IPS-11a (cell line): Measurements from ENCODE around the gene LMO2.

Experiments
- H3K4me3 ChIP-seq: one replicate; pipeline ENCODE4 v1.5.1; 2013; ENCODE audit warnings: low read depth, low read length, control low read depth

LMO2 gene

DNA sequence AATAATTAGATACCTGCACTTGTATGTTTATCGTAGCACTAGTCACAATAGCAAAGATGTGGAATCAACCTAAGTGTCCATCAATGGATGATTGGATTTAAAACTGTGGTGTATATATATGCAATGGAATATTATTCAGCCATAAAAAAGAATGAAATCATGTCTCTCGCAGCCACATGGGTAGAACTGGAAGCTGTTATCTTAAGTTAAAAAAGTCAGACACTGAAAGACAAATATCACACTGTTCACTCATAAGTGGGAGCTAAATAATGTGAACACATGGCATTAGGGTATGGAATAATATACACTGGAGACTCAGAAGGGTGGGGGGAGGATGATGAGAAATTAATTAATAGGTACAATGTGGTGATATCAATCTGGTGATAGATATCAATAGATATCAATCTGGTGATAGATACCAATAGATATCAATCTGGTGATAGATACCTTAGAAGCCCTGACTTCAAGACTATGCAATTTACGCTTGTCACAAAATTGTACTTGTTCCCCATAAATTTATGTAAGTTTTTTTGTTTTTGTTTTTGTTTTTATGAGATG, 2.0 kb downstream of the LMO2 start:
- no peak overlapping the region for H3K4me3 ChIP-seq

DNA sequence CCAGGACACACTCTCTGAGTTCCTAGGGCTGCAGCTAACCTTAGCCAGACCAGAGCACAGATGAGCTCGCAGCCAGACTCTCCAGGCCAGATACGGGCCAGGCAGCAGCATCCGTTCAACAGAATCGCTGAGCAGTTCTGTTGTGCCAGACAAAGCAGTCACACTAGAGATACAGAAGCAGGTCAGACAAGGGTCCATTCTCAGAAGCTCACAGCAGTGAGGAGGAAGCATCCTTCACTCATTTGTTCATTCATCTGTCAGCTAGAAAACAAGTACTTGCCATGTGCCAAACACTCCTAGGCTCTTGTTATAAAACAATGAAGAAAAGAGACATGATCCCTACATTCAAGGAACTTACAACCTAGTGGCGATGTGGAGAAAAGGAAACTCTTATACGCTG, 2.6 kb downstream of the LMO2 start:
- no peak overlapping the region for H3K4me3 ChIP-seq

DNA sequence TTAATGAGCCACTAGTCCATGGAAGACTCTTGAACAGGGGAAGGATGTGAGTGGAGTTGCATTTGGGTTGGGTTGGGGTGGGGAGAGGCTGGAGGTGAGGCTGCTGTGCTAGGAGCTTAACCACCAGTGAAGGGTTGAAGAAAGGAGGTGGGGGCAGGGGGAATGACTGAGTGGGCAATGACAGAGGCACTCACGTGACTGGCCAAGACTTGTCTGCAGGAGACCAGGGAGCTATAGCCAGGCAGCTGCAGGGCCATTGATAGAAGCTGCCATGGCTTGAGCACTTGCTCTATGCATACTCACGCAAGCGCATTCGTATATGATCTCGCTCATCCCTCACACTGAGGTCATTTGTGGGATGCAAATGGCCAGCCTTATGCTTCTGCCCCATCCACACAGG, 4.0 kb downstream of the LMO2 start:
- no peak overlapping the region for H3K4me3 ChIP-seq

DNA sequence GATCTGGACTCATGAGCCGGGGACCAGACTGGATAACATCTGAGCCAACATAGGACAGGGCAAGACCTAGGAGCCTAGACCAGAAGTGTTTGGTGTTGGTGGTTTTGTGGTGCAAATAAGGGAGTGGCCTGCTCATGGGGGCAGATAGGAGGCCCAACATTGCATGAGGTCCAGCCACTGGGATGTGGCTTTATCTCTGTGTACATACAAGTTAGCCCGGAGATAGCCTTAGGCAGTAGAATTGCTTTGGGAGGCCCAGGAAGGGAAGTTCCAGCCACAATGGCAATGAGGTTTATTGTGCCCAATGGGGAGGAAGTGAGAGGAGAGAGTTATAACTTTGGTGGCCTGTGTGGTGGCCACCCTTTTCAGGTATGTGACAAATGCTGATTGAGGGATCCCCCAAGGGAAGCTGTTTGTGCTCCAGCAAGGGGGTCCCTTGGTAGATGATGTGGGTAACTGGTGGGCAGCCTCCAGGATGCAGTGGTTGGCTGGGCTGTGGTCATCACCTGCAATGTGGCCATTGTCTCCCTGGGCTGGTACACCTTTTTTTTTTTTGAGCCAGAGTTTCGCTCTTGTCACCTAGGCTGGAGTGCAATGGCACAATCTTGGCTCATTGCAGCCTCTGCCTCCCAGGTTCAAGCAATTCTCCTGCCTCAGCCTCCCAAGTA, 6.4 kb downstream of the LMO2 start:
- H3K4me3 ChIP-seq, result no peak overlapping the region

DNA sequence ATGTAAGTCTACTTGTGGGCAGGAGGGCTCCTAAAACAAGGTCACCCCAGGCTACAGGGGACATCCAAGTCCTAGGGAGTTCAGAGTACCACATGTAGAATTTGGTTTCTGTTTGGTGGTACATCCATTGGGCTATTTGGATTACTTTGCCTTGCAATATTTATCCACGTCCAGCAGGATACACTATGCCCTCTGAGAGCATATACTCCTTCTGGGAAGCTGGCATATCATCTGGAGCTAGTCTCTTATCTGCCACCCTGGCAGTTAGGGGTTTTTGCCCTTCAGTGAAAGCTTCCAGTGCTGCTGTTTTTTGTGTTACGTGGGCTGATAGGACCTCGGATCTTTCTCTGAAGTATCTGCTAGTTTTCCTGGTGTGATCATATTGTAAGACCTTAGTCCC, 7.3 kb downstream of the LMO2 start:
- H3K4me3 ChIP-seq, result no peak overlapping the region

DNA sequence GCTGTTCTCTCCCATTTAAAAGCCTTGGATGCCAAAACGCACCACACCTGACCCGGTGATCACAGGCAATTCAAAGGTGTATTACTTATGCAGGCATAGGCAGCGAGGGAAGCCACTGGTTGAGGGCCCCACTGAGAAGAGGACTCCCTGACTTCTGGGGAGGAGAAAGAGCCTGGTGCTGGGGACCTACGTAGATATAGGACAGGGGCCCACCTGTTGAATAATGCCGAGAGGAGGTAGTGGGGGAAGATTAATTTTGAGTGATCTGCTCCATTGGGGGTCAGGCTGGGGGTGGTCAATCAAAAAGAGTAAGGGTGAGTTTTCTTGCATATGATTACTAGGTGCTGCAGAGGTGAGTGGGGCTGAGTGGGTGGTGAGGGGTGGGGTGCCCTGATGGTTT, 7.8 kb downstream of the LMO2 start:
- H3K4me3 ChIP-seq, result no peak overlapping the region

DNA sequence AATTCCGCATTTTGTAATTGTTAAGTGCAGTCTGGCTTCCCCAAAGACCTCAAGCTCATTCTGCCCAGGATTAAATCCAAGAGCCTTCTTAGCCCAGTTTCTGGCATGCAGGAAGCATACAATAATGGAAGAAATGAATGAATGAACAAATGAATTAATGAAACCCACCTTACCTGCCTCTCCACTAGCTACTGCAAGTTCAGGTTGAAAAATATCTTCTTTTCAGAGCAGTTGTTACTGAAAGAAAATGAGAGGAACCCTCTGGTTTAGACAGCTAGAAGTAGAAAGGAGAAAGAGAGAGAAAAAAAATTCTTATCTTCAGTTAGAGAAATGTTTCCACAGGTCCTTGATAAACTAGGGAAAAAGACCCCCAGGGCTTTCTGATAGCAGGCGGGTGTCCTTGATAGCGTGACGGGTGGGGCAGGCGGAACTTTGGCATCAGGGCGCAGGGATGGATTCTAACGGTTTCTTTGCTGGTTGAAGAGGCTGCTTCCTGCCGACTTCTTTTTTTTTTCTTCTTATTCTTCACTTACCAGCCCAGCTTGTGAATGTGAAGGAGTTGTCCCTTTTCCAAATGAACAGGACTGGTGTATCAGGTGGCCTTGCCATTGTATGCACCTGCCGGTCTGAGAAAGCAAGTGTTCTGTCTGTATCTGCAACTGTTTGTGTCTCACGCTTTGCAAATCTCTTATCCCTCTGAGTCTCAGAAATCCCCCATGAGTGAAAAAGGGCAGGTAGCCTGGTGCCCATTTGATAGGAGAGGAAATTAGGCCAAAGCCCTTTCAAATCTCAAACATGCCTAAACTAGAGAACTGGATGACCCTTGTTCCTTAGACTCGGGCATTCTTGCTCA, 10.0 kb downstream of the LMO2 start:
- H3K4me3 ChIP-seq, result no peak overlapping the region

DNA sequence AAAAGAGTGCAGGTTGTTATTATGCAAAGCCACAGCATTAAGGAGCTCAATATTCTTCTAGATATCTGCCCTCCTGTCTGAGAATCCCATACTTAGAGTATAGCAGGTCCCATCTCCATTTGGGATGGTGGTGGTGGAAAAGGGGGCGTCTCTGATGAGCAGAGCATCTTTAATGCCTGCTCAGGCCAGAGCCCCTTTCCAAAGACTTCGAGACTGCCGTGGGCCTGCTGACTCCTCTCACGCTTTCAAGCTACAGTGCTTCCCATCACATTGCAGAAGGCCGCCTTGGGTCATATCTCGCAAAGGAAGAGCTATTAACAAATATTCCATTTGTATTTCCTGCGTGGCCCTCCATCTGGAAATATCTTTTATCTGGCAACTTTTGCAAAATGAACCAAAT, 10.9 kb downstream of the LMO2 start:
- H3K4me3 ChIP-seq, result no peak overlapping the region

DNA sequence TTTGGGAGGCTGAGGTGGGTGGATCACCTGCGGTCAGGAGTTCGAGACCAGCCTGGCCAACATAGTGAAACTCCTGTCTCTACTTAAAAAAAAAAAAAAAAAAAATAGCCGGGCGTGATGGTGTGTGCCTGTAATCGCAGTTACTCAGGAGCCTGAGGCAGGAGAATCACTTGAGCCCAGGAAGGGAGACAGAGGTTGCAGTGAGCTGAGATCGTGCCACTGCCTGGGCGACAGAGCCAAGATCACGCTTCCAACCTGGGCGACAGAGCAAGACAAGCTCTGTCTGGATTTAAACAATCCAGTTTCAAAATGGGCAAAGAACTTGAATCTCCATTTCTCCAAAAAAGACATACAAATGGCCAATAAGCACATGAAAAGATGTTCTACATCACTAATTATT, 12.5 kb downstream of the LMO2 start:
- H3K4me3 ChIP-seq, result no peak overlapping the region

DNA sequence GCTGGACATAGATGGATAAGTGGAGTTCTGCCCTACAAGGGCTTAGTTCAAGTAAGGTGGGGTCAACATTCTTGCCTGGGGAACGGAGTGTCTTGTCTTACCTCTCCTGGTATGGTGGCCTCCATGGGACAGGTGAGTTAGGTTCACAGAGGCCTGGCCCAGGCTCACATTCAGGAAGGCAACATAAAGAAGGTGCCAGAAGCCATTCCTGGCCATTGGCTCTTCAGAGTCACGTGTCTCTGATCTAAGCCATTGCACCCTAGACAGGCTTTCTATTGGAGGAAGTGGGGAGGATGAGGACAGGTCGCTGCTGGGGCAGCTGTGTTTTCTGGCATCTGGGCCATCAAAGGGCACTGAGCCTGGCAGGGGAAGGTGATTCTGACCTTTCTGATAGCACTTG, 14.8 kb downstream of the LMO2 start:
- H3K4me3 ChIP-seq, result no peak overlapping the region

DNA sequence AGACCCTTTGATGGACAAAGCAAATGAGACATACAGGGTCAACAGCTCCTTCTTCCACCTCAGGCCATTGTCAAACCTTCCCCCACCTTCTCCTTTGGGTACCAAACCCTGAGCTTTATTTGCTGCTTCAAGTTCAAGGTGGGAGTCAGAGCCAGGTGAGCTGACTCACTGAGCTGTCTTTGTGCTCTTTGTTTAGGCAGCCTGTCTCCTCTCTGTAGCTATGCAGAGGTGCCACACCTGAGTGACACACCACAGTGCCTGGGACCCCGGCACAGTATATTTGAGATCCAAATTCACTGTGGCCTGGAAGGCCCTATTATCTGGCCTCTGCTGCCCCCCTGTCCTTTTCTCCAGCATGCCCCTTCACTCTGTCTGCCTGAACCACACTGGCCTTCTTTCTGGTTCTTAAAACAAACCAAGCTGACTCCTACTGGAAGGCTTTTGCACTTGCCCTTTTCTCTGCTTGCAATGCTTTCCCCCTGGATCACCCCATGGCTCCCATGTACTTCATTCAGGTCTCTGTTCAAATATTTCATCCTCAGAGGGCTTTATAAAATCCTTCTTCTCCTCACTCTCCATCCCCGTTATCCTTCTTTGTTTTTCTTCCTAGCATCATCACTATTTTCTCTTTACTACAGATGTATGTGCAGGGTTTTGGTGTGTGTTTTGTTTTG, 16.1 kb downstream of the LMO2 start:
- no peak overlapping the region for H3K4me3 ChIP-seq

DNA sequence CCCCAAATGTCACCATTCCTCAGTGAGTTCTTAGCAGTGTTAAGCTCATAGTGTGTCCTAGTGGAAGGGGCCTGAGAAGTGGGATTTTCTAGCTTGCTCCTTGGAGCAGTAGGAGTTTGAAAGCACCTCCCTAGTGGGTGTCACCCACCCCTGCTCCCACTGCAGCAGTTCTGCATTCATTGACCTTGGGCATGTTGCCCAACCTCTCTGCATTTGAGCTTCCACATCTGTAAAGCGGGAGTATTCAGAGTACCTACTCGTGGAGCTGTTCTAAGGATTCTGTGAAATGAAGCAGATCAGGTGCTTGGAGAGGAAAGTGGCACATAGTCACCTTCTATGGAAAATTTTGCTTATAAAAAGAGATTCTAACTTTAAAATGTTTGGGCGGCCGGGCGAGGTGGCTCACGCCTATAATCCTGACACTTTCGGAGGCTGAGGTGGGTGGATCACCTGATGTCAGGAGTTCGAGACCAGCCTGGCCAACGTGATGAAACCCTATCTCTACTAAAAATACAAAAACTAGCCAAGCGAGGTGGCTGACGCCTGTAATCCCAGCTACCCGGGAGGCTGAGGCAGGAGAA, 16.9 kb downstream of the LMO2 start:
- no peak overlapping the region for H3K4me3 ChIP-seq

DNA sequence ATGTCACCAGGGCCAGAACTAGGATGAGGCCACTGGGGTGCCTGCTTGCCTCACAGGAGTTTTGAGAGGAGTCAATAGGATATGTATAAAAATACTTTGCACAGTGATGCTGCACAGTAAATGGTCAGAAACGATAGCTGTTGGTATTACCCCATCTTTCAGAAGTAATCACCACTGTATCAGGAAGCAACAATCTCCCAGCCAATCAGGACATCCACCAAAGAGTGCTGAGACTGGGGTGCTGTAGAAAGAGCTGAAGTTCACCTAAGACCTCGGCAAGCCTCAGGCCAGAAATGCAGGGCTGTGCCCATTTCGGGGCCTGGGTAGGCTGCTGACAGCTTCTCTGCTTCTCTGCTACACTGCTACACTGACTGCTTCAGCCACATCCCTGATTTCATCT, 17.4 kb downstream of the LMO2 start:
- H3K4me3 ChIP-seq, result no peak overlapping the region

DNA sequence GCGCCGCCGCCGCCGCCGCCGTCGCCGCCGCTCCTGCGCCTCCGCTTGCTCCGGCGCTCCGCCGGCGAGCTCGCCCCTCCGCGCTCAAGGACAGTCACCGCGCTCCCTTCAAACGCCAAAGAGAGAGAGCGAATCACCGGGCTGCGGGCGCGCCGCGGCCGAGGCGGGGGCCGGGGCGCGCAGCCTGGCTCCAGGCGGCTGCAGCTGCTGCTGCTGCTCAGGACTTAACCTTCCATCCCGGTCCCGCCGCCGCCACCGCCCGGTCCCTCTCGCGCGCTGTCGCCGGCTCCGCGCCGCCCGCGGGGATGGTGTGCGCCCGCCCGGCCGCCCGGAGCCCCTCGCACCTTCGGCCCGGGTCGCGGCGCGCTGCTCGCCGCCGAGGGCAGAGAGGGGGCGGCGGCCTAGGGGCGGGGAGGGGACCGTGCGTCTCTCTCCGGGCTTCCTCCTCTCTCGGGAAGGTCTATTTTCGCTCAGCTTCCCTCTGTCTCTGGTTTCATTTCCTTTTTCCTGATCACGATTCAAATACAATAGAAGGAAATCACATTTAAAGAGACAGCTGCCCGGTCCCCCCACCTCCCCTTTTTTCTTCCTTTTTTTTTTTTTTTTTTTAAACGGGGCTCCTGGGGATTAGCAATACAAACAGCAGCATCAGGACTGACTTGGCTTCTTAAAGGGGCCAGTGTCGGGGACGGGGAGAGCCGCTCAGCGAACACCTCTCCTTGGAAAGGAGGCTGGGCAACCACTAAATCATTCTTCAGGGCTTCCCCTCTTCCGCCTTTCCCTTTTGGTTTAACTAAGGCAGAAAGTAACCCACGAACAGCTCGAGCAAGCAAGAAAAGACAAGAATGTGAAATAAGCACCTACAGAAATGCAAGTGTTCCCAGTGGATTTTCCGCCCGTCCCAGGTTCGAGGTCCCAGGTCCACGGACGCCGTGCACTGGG, 22.1 kb downstream of the LMO2 start:
- peak overlapping the region; percentile 45 for H3K4me3 ChIP-seq

DNA sequence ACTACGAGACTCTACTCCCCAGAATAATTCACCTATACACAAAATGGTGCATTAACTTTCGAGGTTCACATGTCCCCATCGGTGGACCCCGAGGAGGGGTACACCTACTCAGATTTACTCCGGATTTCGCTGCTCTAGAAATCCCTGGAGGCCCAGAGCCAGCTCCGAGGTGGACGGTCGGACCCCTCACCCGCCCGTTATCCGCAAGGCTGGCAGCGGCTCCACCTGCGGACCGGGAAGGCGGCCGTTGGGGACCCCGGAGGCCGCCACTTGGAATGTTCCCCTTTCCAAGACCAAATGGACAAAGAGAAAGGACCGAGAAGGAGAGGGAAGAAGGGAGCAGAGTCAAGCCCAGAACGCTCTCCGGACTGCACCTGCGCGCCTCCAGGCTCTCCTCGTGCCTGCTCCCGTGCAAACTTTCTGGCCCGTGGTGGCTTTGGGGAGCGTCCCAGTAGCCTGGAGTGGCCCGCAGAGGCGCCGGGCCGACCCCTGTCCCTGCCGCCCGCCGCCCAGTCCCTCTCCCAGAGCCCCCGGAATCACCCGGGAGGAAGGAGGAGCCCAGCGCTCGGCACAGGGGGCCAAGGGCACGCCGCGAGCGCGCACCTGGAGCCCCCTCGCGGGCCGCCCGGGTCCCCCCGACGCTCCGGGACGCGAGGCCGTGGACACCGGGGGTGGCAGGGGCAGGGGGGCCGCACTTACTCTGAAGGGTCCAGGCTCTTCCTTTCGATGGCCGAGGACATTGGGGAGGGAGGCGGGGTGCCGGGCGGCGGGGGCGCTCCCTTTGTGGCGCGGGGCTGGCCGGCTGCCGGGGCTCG, 23.0 kb downstream of the LMO2 start:
- H3K4me3 ChIP-seq, result peak overlapping the region; percentile 41

DNA sequence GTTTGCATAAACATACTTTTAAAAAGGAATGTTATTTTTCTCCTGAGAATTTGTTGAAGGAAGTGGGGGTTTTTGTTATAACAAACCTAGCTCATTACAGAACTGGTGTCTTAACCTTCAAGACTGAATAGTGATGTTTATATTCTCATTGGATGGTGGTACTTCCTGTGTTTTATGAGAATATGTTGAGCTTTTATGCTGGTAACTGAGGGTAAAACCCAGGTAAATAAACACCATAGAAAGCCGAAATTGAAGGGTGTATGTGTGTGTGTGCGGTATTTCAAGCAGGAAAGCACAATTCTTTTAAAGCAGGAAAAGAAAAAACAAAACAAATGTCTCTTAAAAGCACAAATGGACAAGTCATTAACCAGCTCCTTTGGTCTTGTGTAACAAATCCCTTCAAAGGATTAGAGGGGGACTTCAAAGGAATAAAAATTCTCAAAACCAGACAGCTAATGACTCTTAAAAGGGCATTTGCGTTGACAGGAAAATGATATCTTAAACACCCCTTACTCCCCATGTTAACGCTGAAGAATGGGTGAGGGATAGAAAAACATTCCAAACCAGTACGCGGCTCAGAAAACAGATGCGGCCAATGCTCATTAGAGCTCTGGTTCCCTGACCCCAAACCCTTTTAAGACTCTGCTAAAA, 23.8 kb downstream of the LMO2 start:
- H3K4me3 ChIP-seq, result no peak overlapping the region

DNA sequence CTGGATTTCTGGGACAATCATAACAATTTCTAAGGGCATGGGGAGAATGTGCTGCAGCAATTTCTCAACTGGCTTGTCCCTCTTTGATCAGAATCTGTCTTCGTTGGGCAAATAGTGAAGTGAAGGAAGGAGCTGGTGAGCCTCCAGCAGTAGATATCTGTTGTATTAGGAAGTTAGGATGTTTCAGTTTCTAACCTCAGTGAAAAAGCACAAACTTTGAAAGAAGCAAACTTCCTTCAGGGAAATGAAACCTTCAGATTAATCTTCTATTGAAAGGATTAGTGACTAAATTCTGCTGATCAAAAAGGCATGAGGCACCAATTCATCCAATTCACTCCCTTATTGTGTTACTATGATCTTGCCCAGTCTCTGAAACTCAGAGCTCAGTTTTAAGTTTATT, 24.3 kb downstream of the LMO2 start:
- no peak overlapping the region for H3K4me3 ChIP-seq

DNA sequence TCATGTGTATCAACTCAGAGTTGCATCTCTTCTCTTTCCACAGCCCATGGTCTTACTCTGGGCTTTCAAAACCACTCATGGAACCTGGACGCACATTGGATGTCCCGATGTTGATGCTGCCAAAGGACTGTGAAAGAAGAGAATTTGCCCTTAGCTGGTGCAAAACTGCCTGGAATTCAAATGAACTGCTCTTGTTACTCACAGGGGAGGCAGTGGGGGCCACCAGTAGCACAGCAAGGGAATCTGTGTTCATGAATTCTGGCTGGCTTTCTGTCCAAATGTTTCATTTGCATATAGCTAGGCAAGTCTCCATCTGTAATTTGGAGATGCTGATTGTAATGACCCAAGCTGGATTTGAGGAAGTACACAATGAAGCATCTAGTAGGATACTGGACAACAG, 24.9 kb downstream of the LMO2 start:
- no peak overlapping the region for H3K4me3 ChIP-seq

DNA sequence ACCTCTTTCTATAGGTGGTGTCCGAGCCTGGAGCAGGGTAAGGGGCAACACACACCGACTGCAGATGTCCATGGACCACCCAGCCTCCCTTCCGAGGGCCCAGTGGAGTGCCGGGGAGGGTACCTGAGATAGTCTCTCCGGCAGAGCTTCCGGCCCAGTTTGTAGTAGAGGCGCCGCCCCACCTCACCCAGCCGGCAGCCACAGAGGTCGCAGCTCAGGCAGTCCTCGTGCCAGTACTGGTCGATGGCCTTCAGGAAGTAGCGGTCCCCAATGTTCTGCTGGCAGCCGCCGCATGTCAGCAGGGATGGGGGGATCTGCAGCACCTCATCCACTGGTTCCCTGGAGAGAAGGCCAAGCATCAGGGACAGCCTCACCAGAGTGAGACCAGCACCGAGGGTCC, 27.4 kb downstream of the LMO2 start:
- no peak overlapping the region for H3K4me3 ChIP-seq
